Tibial nerve (tissue), 4 donors: ENCODE data around the gene SLC1A6. TPM values are rescaled to one million over a fixed set of nuclear protein-coding genes. Genes with fewer than 3 reads are reported as not detected.

Experiments used
- DNase-seq, 2 donors: peaks; one replicate each; pipeline ENCODE4 v3.0.0-alpha.2; 2019; ENCODE audit warnings: low spot score in 2 of 2
- H3K27ac ChIP-seq, 4 donors: fragments of 200-600 bp; sonication (generic) in 3 of 4; one replicate each; pipeline ENCODE4 v1.5.1; 2017 to 2019; ENCODE audit warnings: mild to moderate bottlenecking in 1 of 4
- H3K27me3 ChIP-seq, 2 donors: fragments of 200-600 bp; sonication (generic) in 1 of 2; one replicate each; pipeline versions ENCODE4 v1.5.1 to v1.6.0; 2017 to 2019
- H3K36me3 ChIP-seq, 3 donors: fragments of 200-600 bp; sonication (generic); one replicate each; pipeline ENCODE4 v1.5.1; 2018 to 2019
- H3K4me1 ChIP-seq, 4 donors: fragments of 200-600 bp; sonication (generic) in 3 of 4; one replicate each; pipeline ENCODE4 v1.5.1; 2017 to 2019
- H3K4me3 ChIP-seq, 4 donors: fragments of 200-600 bp; sonication (generic) in 3 of 4; one replicate each; pipeline ENCODE4 v1.5.1; 2017 to 2019; ENCODE audit warnings: mild to moderate bottlenecking in 1 of 4, moderate library complexity in 1 of 4
- H3K9me3 ChIP-seq, 4 donors: fragments of 200-600 bp; sonication (generic) in 3 of 4; one replicate each; pipeline ENCODE4 v1.5.1; 2017 to 2019
- CTCF ChIP-seq, 5 experiments: fragments of 200-600 bp in 3 of 5; fragments of 450-650 bp in 2 of 5; sonication (generic) in 3 of 5; IDR thresholded peaks; one replicate each; pipeline ENCODE4 v1.5.1; 2016 to 2019; ENCODE audit warnings: antibody characterized with exemption in 5 of 5, mild to moderate bottlenecking in 3 of 5, moderate library complexity in 2 of 5
- EP300 ChIP-seq, 2 donors: sonication (generic); formaldehyde crosslinking; IDR thresholded peaks; one replicate each; pipeline ENCODE4 v1.6.1; 2017; ENCODE audit warnings: antibody characterized with exemption in 2 of 2, mild to moderate bottlenecking in 1 of 2
- POLR2A ChIP-seq, 2 donors: fragments of 450-650 bp; IDR thresholded peaks; one replicate each; pipeline ENCODE4 v1.6.1; 2017; ENCODE audit warnings: antibody characterized with exemption in 2 of 2, mild to moderate bottlenecking in 2 of 2, moderate library complexity in 2 of 2
- WGBS, 2 donors: methylation state at CpG; one replicate each; pipeline ENCODE4 v1.1.5; 2018; 5-methylcytosine and 5-hydroxymethylcytosine counted together
- total RNA-seq, 4 donors: library from RNA; depleted of rRNA; stranded (reverse); fragments of >200 nt; gene quantifications; one replicate each; pipeline ENCODE4 v1.1.0, GENCODE V29; 2016

SLC1A6 gene
- total RNA-seq, 4 donors from 2014 or later, result not detected

- WGBS, 2 donors, result 33 to 45% methylated on average over 11 of the region's 11 CpGs
- no peaks in the 10 kb centered on the region for H3K36me3 ChIP-seq
- H3K27me3 ChIP-seq, result no peaks in the 10 kb centered on the region
Observed at GRCh38 chr19:14992780-14993179, 13.1 kb upstream of the SLC1A6 start.

GRCh38 chr19:14985133-14985532 lies 5.5 kb upstream of the SLC1A6 start:
- Histone ChIP-seq H3K36me3 (no peaks in the 10 kb centered on the region), H3K4me1 (no peaks in the 10 kb centered on the region), H3K4me3 (no peak overlapping the region), H3K9me3 (peaks cover 0 to 7% (median 0%) of the 10 kb centered on the region in 4 donors), H3K27ac (no peak overlapping the region), H3K27me3 (peaks cover 0 to 14% of the 10 kb centered on the region in 2 donors)
- 63 to 66% methylated on average over 5 of the region's 5 CpGs for WGBS, 2 donors
- no peak for DNase-seq
- TF ChIP-seq CTCF (IDR thresholded peaks at IDR 0.05) (no peak), EP300 (IDR thresholded peaks at IDR 0.05) (no peak), POLR2A (IDR thresholded peaks at IDR 0.05) (no peak)

More at GRCh38 chr19:14992780-14993179, 13.1 kb upstream of the SLC1A6 start:
- TF ChIP-seq EP300 (IDR thresholded peaks at IDR 0.05) (no peak), CTCF (IDR thresholded peaks at IDR 0.05) (no peak), POLR2A (IDR thresholded peaks at IDR 0.05) (no peak)
- Histone ChIP-seq H3K4me1 (no peaks in the 10 kb centered on the region), H3K4me3 (no peak overlapping the region), H3K27ac (no peak overlapping the region), H3K9me3 (no peaks in the 10 kb centered on the region)
- DNase-seq, result no peak

GRCh38 chr19:14978161-14978776 lies 1.4 kb downstream of the SLC1A6 start:
- Histone ChIP-seq H3K27ac (no peak overlapping the region), H3K36me3 (no peaks in the 10 kb centered on the region), H3K27me3 (peaks cover 0 to 45% of the 10 kb centered on the region in 2 donors), H3K9me3 (peaks cover 0 to 14% (median 0%) of the 10 kb centered on the region in 4 donors), H3K4me1 (peaks cover 0 to 4% (median 0%) of the 10 kb centered on the region in 4 donors), H3K4me3 (no peak overlapping the region)
- TF ChIP-seq CTCF (IDR thresholded peaks at IDR 0.05) (no peak), EP300 (IDR thresholded peaks at IDR 0.05) (no peak), POLR2A (IDR thresholded peaks at IDR 0.05) (no peak)
- no peak for DNase-seq
- WGBS, 2 donors, result 54% methylated on average over 6 of the region's 6 CpGs

- TF ChIP-seq CTCF (IDR thresholded peaks at IDR 0.05) (no peak), EP300 (IDR thresholded peaks at IDR 0.05) (no peak), POLR2A (IDR thresholded peaks at IDR 0.05) (no peak)
- H3K9me3 ChIP-seq, result peaks cover 0 to 14% (median 0%) of the 10 kb centered on the region in 4 donors
- H3K27me3 ChIP-seq, result peaks cover 0 to 45% of the 10 kb centered on the region in 2 donors
Observed at GRCh38 chr19:14977128-14977527, 2.5 kb downstream of the SLC1A6 start.

DNA sequence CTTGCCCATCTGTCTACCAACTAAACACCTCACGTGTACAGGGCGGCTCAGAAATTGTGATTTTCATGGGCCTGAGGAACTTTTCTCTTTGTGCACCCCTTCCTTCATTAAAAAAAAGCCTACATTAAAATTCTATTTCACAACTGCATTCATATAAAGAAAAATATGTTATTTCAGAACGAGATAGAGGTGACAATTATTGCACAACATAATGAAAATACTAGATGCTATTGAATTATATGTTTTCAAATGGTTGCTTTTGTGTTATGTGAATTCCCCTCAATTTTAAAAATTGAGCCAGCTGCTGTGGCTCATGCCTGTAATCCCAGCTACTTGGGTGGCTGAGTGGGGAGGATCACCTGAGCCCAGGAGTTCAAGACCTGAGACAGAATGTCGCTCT lies 5.2 kb downstream of the SLC1A6 start:
- H3K27me3 ChIP-seq, result peaks cover 0 to 24% of the 10 kb centered on the region in 2 donors
- TF ChIP-seq CTCF (IDR thresholded peaks at IDR 0.05), result no peak
- no peak for TF ChIP-seq POLR2A (IDR thresholded peaks at IDR 0.05)
- no peak for TF ChIP-seq EP300 (IDR thresholded peaks at IDR 0.05)
- 64 to 67% methylated on average over 4 of the region's 4 CpGs for WGBS, 2 donors

More at GRCh38 chr19:14977128-14977527, 2.5 kb downstream of the SLC1A6 start:
- peaks cover 0 to 4% (median 0%) of the 10 kb centered on the region in 4 donors for H3K4me1 ChIP-seq
- 45 to 54% methylated on average over 5 of the region's 5 CpGs for WGBS, 2 donors
- no peak overlapping the region for H3K4me3 ChIP-seq
- no peaks in the 10 kb centered on the region for H3K36me3 ChIP-seq
- H3K27ac ChIP-seq, result no peak overlapping the region
- no peak for DNase-seq

More for the DNA sequence above, 5.2 kb downstream of the SLC1A6 start:
- H3K36me3 ChIP-seq, result no peaks in the 10 kb centered on the region
- DNase-seq, result no peak
- H3K4me1 ChIP-seq, result peaks cover 0 to under 1% (median 0%) of the 10 kb centered on the region in 4 donors
- H3K4me3 ChIP-seq, result no peak overlapping the region
- H3K27ac ChIP-seq, result no peak overlapping the region
- H3K9me3 ChIP-seq, result peaks cover 0 to 15% (median 0%) of the 10 kb centered on the region in 4 donors
